ENCODE data around the gene TDRD3. TPM values are rescaled to one million over a fixed set of nuclear protein-coding genes. Genes with fewer than 3 reads are reported as not detected.

The TDRD3 gene
- total RNA-seq, 4 donors from 2014 or later: 27.2 to 130 (median 32.8) TPM

DNA sequence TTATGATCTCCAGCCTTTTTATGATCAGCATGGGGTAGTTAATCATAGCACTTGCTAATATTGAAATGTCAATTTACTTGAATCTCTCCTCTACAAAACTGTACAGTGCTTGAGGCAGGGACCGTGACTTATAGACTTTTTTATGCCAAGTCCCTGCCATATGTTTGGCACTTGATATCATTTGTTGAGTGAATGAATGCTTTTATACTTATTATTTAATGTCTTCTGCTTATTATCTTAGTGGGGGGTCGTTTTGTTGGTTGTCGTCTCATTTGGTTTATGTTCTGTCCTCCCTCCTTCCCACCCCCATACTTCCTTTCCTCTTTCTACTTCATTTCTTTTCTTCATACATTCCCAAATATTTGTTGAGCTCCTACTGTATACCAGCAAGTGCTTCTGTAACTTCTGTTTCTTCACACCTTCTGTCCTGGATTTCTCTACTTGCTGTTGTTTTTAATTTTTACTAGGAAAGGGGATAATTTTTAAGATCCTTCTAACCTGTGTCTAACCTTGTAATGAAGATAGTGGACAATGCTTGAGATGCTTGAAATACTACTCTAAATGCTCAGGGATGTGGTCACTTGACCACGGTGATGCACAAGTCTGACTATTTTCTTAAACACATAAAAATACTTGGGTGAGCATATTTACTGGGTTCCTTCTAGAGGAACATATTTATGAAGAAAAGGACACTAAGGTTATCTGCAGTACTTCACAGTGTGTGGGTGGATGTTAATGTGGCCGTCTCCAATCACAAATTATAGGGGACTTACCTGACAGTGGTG, 223.8 kb downstream of the TDRD3 start:
- TF ChIP-seq, protein P1, sequence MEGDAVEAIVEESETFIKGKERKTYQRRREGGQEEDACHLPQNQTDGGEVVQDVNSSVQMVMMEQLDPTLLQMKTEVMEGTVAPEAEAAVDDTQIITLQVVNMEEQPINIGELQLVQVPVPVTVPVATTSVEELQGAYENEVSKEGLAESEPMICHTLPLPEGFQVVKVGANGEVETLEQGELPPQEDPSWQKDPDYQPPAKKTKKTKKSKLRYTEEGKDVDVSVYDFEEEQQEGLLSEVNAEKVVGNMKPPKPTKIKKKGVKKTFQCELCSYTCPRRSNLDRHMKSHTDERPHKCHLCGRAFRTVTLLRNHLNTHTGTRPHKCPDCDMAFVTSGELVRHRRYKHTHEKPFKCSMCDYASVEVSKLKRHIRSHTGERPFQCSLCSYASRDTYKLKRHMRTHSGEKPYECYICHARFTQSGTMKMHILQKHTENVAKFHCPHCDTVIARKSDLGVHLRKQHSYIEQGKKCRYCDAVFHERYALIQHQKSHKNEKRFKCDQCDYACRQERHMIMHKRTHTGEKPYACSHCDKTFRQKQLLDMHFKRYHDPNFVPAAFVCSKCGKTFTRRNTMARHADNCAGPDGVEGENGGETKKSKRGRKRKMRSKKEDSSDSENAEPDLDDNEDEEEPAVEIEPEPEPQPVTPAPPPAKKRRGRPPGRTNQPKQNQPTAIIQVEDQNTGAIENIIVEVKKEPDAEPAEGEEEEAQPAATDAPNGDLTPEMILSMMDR (IDR thresholded peaks at IDR 0.05; ENCODE audit: low read depth): no peak

DNA sequence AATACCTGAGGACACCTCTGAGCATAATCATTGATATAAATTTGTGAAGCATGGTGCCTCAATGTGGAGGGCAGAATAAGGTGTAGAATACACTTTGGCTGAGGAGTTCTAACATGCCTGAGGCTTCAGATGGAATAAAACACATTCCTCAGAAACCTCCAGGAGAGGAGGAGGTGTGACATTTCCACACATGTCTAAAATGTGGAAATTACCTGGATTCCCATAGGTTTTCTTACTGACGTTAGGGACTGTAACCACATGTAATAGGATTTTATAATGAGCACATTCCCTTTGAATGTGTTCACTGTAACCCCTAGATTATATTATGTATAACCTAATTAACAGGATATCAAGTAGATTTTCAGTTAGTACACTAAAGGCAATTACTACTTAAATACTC, 226.1 kb downstream of the TDRD3 start:
- TF ChIP-seq, protein P1 (IDR thresholded peaks at IDR 0.05; ENCODE audit: low read depth): no peak

Small RNAs within 50 kb of the gene (small RNA-seq; reads per million reads assigned to genes)
- gene RNA5SP31: not detected

Other genes with a start within 250 kb of the TDRD3 start
- 1 to 10 TPM in 1 of 4 donors, under 1 TPM in 2, not detected in 1; 0.38 to 1.5 (median 0.66) TPM for gene DIAPH3, start 233.3 kb upstream of the TDRD3 start, total RNA-seq